Measurements from ENCODE around the gene ATP8B3. TPM values are rescaled to one million over a fixed set of nuclear protein-coding genes. Genes with fewer than 3 reads are reported as not detected.

ATP8B3 gene
- total RNA-seq, 1 experiment from 2014 or later, result 9.6 TPM

DNA sequence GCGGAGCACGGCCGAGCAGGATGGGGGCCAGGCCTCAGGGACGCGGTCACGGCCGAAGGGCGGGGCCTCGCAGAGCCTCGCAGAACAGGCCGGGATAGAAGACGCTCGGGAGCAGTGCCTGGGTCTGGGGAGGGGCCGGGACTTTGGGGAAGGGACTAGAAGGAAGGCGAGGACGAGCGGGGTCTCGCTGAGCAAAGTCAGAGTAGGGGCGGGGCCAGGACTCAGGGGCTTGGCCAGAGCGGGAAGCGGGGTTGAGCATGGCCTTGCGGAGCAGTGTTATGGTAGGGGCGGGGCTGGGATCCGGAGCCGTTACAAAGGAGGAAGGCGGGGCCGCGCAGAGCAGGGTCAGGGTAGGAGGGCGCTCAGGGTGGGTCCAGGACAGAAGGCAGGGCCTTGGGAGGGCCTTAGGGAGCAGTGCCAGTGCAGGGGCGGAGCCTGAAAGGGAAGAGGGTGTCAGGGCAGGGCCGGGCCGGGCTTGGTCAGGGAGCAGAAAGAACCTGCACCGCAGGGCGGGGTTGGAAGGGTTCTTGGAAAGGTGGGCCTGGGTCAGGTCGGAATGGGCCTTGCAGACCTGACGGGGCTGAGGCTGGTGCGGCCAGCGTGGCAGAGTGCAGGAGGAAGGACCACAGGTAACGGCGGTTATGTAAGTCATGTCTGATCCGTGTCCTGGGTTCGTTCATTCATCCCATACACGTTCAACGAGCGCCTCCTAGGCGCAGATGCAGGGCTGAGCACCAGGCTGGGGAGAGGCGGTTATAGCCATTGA lies 533 bp upstream of the ATP8B3 start:
- no CpG with 5 or more reads among the region's 47 CpGs for WGBS (ENCODE audit: extremely low coverage, insufficient read length, low lambda C conversion rate)
- H4K91ac ChIP-seq (ENCODE audit: insufficient read length, low read depth, low read length), result no peak overlapping the region
- Mint-ChIP-seq H3K9me3 (no peaks in the 10 kb centered on the region), H3K4me1 (peaks cover 6% of the 10 kb centered on the region in 2 experiments), H3K36me3 (ENCODE audit: insufficient read depth in 1 of 3, low read depth in 3 of 3) (peaks cover 0 to 16% (median 5%) of the 10 kb centered on the region in 3 experiments; a peak in 6 of 7 replicates), H3K27me3 (ENCODE audit: low read depth) (peaks cover 9% of the 10 kb centered on the region), H3K27ac (peak overlapping the region; percentile 80 to 98 (median 98); a peak in 6 of 7 replicates), H3K4me3 (peak overlapping the region; percentile 76 to 93)
- H2AK5ac ChIP-seq (ENCODE audit: insufficient read length, low read length), result no peak overlapping the region
- no peak overlapping the region for H3T11ph ChIP-seq (ENCODE audit: low read length)
- peaks cover 2% of the 10 kb centered on the region for H4K20me1 ChIP-seq (ENCODE audit: control insufficient read depth, insufficient read depth, insufficient read length)
- no peak overlapping the region for H2AFZ ChIP-seq (ENCODE audit: low read length)
- H3K27me3 ChIP-seq (ENCODE audit: insufficient read depth, low read length), result no peaks in the 10 kb centered on the region
- no peak overlapping the region for H3K18ac ChIP-seq (ENCODE audit: insufficient read length, low read depth, low read length)
- no peak overlapping the region for H2BK20ac ChIP-seq (ENCODE audit: low read depth, low read length, poor library complexity, severe bottlenecking)
- peaks cover 3% of the 10 kb centered on the region for H3K23me2 ChIP-seq (ENCODE audit: insufficient read length, low read depth, low read length, poor library complexity, severe bottlenecking)
- no peaks in the 10 kb centered on the region for H3K4me1 ChIP-seq (ENCODE audit: insufficient read depth, low read length)
- H3K9me3 ChIP-seq (ENCODE audit: control insufficient read depth, low read depth, low read length), result no peaks in the 10 kb centered on the region
- peak overlapping the region; percentile 77; the same call in 1 of the 2 replicates for H3K14ac ChIP-seq (ENCODE audit: insufficient read depth, low read length)
- H2BK12ac ChIP-seq (ENCODE audit: insufficient read length, low read depth, low read length), result no peak overlapping the region
- no peaks in the 10 kb centered on the region for H3K79me2 ChIP-seq (ENCODE audit: insufficient read depth, low read length)
- no peak overlapping the region for H2BK15ac ChIP-seq (ENCODE audit: low read depth, low read length)
- no peak overlapping the region for H3K27ac ChIP-seq (ENCODE audit: insufficient read length, low read depth, low read length)
- H3K23ac ChIP-seq (ENCODE audit: insufficient read length, low read depth, low read length), result no peak overlapping the region
- no peak overlapping the region for H2BK5ac ChIP-seq (ENCODE audit: insufficient read length, low read length)
- TF ChIP-seq, protein P1, sequence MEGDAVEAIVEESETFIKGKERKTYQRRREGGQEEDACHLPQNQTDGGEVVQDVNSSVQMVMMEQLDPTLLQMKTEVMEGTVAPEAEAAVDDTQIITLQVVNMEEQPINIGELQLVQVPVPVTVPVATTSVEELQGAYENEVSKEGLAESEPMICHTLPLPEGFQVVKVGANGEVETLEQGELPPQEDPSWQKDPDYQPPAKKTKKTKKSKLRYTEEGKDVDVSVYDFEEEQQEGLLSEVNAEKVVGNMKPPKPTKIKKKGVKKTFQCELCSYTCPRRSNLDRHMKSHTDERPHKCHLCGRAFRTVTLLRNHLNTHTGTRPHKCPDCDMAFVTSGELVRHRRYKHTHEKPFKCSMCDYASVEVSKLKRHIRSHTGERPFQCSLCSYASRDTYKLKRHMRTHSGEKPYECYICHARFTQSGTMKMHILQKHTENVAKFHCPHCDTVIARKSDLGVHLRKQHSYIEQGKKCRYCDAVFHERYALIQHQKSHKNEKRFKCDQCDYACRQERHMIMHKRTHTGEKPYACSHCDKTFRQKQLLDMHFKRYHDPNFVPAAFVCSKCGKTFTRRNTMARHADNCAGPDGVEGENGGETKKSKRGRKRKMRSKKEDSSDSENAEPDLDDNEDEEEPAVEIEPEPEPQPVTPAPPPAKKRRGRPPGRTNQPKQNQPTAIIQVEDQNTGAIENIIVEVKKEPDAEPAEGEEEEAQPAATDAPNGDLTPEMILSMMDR (conservative IDR thresholded peaks at IDR 0.05), result peak; percentile 83
- DNase-seq, result peak; percentile 99
- peak overlapping the region; percentile 53 for H3K4me2 ChIP-seq (ENCODE audit: insufficient read depth, insufficient read length, low read length)
- no peak overlapping the region for H4K5ac ChIP-seq (ENCODE audit: insufficient read length, low read depth, low read length)
- no peak overlapping the region for H3K9ac ChIP-seq (ENCODE audit: extremely low read depth, insufficient read length, low read length)
- no peak overlapping the region for H3K4ac ChIP-seq (ENCODE audit: low read depth, low read length)
- no peak overlapping the region for H2BK120ac ChIP-seq (ENCODE audit: low read depth, low read length, poor library complexity, severe bottlenecking)
- no peaks in the 10 kb centered on the region for H3K79me1 ChIP-seq (ENCODE audit: insufficient read depth, low read depth, low read length, poor library complexity, severe bottlenecking)
- no peak overlapping the region for H3K56ac ChIP-seq (ENCODE audit: insufficient read length, low read depth, low read length)
- H4K8ac ChIP-seq (replicated peaks; ENCODE audit: insufficient read length, low read depth, low read length), result no peak overlapping the region

Data from H9 (cell line).